GM19328 (cell line): ENCODE measurements around the gene TMEM108.
A peak's percentile ranks its signal among the peaks of the same experiment; 100 is the strongest.

ENCODE experiments used
- ATAC-seq: cut with Tn5 transposase; IDR thresholded peaks from one replicate; pipeline ENCODE4 v1.9.1; 2021; ENCODE audit warnings: mild to moderate bottlenecking, moderate library complexity; ENCODE audit not compliant: unreplicated experiment

The TMEM108 gene

DNA sequence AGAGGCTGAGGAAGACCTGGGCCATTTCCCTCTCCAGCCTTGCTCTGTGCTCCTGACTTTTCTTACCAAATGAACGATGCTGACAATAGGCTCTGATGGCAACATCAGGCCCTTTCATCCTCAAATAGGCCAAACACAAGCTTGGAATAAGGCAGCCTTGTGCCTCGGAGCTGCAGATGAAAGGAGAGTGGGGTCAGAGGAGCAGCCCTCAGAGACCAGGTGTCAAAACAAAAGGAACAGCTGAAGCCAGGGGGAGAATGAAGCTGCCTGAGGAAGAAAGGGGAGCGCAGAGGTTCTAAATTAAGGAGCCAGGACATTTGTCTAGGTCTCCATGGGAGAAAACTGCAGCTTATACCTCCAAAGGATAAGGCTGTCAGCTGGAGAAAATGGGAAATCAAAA is 366.7 kb downstream of the TMEM108 start:
- ATAC-seq = no peak

DNA sequence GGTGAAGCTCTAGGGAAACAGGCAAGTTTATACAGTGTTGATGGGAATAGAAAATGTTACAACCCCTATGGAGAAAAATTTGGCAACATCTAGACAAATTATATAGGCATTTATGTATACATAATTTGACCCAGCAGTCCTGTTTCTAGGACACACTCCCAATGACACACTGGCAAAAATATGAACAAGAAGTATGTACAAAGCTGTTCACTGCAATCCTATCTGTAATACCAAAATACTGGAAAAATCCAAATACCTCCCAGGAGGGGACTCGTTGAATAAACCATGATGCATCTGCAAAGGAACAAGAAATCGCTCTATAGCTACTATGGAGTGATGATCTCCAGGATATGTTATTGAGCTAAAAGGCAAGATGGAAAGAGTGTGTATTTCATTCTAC is 370.2 kb downstream of the TMEM108 start:
- no peak for ATAC-seq

DNA sequence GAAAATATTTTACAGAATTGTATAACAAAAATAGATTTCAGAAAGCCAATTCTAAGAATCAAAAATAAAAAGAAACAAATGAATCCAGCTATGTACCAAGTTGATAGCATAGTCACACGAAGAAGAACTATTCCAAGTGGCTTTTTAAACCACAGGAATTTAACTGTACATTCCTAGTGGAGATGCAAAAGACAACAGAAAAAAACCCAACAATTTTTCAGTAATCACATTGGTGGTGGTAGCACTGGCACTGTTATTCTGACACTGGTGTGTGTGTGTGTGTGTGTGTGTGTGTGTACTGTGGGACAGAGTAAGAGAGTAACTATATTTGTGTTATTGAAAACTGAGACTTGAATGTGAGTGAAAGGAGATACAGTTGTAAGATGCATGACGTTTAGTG is 370.8 kb downstream of the TMEM108 start:
- no peak for ATAC-seq

DNA sequence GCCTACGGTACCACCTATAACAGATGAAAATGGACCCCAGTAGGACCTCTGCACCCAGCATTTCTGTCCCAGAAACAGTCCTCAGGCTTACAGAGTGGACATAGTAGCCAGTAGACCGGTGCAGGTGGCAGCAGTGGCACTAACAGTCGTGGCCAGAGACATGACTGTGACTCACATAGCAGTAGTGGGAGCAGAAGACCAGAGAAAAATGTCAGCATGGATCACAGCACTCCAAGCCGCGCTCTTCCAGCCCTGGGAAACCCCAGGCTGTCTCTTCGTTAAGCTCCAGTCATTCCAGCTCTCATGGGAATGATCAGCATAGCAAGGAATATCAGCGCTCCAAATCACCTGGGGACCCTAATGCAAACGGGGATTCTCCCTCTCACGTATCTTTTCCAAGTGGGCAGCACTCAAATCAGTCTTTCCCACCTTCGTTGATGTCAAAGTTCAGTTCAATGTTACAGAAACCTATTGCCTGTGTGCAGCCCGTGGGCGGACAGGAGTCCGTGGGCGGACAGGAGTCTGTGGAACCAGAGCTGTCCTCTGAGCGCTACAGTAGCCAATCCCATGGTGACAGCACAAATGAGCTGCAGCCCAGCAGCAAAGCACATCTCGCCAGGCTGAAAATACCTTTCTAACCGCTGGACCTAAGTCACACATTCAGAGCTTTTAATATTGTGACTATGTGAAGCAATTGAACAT is 372.2 kb downstream of the TMEM108 start:
- ATAC-seq = no peak

DNA sequence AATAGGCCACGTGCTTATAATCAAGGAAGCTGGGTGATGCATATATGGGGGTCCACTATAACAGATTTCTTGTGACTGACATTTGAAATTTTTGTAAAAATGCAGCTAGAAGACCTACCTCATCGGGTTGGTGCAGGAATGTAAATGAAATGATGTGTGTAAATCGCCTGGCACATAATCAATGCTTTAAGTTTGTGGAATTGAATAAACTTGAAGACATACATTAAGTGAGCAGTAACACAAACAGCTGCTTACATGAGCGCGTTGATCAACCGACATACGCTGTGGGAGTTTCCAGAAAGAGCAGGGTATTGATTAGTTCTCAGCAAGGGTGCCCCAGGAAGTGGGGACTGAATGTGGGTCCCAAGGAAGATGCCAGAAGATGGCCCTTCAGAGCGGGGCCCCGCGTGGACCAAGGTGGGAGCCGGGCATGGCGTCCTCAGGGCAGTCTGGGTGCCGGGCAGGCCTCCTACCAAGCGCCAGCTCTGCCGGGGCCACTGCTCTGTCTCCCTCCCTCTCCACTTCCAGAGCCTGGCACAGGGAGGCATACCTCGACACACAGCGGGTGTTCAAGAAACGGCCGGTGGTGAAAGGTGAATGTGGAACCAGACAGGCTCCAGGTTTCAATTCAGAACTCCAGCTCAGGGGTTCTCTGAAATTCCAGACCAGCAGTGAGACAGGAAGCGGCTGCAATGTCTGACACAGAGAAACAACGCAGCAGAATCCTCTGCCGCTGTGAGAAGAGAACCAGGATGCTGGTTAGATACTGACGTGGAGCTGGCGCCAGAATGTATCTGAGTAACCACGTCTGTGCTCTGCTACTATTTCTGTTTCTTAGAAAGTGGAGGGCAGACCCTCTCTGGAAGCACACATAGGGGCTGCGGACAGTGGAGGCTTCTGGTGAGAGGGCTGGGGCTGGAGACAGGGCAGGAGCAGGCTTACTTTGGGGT is 374.3 kb downstream of the TMEM108 start:
- ATAC-seq = no peak

DNA sequence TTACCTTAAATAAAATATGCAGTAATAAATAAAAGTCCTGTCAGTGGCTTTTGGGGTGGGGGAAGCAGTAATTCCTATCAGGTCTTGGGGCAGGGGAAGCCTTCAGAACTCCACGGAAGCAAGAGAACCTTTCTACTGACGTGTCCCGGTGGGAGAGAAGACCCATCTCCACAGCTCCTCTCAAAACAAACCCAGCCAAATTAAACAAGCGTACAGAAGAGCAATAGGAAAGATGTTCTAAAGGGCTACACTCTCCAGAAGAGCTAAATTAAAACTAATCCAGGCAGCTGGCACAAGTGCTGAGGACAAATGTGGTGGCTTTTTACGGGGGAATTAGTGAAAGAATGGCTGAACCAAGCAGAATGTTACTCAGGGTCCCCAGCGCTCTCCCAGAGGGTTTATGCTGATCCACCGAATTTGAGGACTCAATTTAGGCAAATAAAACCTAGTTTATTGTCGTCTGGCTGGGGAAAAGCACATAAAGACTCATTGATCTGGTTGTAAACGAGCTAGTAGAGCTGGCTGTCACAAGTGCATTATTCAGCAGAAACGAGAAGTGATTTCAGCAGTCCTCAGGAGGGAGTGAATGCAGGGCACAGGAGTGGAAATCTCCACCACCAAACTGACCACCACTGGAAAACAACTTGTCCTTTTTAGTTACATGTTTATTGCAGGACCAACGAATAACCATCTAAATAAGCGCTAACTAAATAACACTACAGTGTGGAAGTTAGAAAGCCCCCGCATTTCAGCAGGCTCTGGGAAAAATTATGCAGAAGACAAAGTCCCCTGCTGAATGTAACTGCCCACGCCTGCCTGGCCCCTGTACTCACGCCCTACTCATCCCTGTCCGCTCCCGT is 375.2 kb downstream of the TMEM108 start:
- no peak for ATAC-seq

DNA sequence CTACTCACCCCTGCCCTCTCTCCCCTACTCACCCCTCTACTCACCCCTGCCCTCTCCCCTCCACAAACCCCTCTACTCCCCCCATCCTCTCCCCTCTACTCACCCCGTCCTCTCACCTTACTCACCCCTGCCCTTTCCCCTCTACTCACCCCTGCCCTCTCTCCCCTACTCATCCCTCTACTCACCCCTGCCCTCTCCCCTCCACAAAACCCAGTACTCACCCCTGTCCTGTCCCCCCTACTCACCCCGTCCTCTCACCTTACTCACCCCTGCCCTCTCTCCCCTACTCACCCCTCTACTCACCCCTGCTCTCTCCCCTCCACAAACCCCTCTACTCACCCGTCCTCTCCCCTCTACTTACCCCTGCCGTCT is 375.8 kb downstream of the TMEM108 start:
- ATAC-seq = no peak

DNA sequence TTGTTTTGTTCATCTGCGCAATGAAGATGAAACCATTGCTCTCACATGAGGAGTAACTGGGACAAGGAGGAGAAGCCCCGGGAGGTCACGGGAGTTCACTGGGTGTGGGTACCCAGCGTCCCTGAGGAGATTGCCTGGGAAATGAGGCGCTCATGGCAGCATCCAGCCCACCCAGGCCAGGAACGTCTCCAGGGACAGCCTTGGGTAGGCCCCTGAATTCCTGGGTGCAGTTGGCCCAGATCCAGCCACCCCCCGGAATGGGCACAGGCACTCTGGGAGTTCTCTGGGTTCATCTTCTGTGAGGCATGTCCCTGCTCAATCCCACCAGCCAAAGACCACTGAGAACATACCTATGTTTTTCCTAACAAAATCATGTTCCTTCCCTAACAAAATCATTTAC is 380.2 kb downstream of the TMEM108 start:
- no peak for ATAC-seq

DNA sequence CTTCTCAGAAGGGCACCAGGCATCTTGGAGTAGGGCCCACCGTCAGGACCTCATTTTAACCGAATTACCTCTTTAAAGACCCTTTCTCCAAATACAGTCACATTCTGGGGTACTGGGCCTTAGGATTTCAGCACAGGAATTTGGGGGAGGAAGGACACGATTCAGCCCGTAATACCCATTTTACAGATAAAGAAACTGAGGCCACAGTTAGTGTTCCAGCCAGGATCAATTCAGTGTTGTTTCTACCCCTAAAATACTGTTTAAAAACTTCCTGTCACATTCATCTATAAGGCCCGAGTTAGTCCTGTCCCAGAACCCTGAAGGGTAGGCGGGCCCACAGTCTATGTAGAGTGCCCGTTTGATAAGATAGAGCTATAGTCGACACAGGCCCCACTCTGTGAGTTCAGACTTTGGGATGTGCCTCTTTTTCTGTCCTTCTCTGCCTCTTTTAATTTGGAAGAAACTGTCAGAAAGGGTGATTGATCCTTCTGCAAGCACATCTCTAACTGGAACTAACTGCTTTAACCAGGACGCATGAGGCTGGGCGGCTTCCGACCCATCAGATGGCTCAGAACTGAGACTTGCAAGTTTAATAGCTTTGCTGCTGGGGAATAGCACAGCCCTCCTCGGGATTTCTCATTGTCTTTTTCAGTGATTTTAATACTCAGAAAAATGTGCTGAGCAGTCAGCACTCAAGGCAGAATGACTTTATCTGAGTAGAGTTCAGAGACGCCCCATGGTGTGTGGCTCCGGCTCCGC is 381.1 kb downstream of the TMEM108 start:
- ATAC-seq = no peak

DNA sequence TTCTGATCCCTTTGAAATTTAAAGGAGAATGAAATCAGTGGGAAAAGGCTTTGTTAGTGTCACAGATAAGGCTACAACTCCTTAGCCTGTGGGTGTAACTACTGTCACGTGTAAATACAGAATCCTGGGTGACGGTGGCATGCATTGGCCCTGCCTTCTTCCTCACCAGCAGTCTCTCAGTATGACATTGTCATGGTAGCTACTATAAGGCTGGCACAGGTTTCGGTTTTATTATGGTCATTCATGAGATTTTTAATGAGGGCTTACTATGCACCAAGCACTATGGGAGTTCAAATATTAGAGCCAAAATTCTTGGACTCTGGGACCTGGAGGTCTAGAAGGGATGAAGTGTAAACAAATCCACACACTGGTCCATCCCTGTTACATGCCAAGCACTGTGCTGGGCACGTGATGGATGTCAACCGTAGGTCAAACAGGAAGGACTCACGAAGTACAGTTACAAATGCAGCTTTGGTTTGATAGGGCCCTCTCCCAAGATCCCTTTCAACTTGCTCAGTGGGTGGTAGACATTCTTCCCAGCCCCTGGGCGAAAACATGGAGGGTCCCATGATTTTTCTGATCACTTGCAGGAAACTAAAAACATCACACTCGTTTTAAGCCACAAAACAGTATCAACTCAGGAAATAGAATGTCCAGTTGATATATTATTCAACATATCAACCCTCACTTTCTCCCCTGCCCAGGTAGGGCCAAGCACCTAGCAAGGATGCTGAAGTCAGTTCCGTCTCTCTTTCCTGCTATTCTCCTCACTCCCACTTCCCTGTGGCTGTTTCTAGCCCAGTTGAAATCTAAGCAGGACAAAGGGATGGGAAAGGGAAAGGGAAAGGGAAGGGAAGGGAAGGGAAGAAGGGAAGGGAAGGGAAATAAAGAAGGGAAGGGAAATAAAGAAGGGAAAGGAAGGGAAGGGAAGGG is 387.0 kb downstream of the TMEM108 start:
- ATAC-seq = no peak

DNA sequence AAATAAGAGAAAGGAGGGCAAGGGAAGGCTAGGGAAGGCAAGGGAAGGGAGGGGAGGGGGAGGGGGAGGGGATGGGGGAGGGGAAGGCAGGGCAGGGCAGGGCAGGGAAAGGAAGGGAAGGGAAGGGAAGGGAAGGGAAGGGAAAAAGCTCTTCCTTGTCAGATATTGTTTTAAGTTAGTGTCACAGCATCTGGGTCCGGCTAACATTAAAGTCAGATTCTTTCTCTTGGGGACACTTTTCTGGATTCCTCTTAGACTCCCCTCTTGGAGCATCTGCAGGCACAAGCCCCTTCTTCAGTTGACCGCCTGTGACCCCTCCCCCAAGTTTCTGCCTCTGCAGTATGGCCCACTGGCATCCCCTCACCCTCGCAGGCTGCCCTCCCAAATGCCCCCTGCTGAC is 387.7 kb downstream of the TMEM108 start:
- no peak for ATAC-seq

DNA sequence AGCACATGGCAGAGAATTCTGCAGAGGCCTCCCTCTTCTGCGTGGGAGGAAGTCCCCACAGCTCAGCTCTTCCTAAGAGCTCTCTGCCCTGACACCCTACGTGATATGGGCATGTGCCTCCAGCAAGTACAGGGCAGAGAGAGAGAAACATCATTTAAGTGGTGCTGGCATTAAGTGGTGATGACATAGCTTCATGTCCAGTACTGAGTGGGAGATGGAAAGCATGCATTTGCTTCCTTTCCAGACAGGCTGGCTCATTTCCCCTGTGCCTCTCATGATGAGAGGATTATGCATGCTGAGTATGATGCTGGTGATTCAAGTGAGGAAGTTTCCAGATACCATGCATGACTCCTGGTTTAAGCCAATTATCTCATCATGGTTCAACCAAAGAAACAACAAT is 388.5 kb downstream of the TMEM108 start:
- ATAC-seq = no peak

DNA sequence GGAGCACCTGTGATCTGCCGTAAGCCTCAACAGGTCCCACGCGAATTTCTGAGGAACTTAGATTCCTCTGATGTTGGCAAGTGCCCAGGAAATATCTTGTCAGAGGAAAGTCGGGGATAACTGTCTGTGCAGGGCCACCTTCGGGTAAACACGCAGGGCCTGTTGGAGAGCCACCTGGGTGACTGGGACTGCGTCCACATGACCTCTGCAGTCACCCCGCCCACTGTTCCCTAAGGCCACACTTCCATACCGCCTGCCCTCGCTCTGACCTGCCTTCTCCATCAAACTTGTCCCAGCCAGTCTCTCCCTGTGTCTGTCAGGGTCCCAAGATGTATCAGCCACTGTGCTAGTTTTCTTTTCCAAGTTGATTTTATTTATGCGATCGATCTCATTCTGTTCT is 390.4 kb downstream of the TMEM108 start:
- ATAC-seq = no peak

DNA sequence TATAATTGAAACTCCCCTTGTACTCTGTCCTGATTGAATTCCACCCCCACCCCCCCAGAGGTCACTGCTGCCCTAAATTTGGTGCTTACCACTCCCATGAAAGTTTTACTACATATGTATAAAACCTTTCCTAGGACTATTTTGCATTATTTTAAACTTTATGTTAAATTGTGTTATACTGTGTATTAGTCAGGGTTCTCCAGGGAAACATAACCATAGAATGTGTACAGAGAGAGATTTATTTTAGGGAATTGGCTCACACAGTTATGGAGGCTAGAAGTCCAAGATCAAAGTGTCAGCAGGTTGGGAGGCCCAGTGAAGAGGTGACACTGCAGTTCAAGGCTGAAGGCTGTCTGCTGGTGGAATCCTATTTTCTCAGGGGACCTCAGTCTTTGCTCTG is 390.9 kb downstream of the TMEM108 start:
- ATAC-seq = no peak

DNA sequence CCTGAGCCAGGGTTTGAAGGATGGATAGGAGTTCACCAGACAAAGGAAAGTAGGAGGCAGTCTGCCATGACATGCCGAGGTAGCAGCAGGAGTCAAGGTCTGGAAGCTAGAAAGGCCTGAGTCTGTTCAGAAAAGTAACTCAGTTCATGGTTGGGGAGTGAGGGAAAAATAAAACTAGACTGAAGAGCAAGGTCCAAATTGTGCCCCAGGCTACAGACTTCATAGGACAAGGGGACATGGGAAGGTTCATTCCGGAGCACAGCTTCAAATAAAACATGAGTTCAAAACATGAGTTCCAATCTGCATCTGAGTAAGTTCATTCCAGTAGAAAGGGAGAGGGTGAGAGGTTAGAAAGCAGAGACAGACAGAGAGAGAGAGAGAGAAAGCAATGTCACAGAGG is 401.4 kb downstream of the TMEM108 start:
- no peak for ATAC-seq

DNA sequence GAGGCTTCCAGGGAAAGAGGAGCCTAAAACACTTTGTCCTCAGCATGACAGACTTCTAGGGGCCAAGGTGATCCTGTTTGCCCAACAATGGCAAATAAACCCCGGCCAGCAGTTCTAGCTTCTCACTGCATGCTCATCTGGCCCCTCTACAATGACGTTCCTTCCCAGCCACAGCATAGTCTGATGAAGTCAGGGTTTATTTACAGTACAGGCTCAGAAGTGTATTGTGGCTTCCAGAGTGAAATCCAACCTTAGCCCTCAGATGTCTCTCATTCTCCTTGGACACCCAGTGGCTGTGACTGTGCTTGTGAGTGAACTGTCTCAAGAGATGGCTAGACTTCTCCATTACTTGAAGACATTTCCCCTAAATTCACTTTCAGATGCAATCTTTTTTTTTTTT is 402.5 kb downstream of the TMEM108 start:
- no peak for ATAC-seq

DNA sequence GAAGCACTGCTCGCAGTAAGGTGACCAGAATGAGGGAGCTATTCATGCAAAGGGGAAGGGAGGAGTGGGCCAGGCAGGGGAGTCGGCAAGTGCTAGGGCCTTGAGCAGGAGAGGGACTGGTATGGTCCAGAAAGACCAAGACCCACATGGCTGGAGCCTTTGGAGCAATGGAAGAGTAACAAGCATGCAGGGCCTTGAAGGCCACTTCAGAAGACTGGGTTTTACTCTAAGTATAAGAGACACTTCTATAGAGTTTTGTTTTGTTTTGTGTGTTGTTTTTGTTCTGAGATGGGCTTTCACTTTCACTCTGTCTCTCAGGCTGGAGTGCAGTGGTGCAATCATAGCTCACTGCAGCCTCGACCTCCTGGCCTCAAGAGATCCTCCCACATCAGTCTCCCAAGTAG is 403.7 kb downstream of the TMEM108 start:
- ATAC-seq = peak; percentile 74

DNA sequence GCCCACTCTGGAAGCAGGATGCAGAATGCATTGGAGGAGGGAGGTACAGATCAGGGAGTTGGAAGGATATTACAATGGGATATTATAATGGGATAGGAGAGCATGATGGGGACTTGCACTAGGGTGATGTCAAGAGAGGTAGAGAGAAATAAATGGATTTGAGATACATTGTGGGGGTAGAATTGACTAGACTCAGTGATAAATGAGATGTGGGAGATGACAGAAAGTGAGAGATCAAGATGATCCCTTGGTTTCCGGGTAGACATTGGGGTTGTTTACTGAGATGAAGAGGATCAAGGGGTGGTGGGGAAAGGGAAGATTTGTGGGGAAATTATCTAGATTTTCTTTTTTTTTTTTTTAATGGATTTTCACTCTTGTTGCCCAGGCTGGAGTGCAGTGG is 404.3 kb downstream of the TMEM108 start:
- ATAC-seq = no peak

DNA sequence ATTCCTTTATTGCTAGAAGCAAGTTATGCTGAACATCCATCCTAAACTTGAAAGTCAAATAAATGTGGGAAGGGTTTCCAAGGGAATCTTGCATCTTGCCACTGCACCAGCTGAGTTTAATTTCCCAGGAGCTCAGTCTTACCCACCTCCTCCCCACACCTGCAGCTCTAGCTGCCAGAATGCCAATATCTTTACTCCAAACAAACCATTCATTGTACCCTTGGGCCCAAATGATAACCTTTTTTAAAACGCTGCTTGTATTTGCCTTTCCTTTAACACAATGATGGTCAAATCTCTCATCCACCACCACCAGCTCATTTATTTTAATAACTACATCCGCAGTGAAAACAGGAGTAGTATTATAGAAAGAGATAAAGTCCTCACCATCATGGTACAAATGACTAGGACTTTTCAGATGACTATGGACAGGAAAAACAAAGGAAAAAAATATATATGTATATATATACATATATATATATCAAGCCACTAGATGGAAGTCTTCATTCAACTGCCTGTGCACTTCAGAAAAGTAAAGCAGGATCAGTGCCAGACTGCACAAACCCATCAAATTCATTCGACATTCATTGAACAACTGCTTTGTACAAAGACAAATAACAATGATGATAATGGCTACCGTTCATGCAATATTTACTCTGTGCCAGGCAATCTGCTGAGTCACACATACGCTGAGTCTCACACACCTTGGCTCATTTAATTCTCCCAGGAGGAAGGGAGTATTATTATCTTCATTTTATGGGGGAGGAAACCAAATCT is 405.6 kb downstream of the TMEM108 start:
- ATAC-seq = no peak
